Cardiac fibroblast (primary cell): ENCODE measurements around the gene RUFY2.

Experiments used
- DNase-seq, 2 donors: peaks; one replicate each; pipeline versions ENCODE4 v3.0.0 to v3.0.0-alpha.2; 2010; ENCODE audit warnings: low read depth in 2 of 2
- H3K4me3 ChIP-seq, 2 donors: replicated peaks in 1 of 2; 1 replicate in 1 of 2; 2 replicates in 1 of 2; pipeline ENCODE4 v1.5.1; 2011; ENCODE audit warnings: low read depth in 2 of 2, low read length in 2 of 2, mild to moderate bottlenecking in 2 of 2, moderate library complexity in 1 of 2
- TF ChIP-seq, protein P1 (sequence below): IDR thresholded peaks from one replicate; pipeline ENCODE4 v1.5.1; 2011; ENCODE audit warnings: low read depth, mild to moderate bottlenecking, low read length, inconsistent platforms

RUFY2 gene

DNA sequence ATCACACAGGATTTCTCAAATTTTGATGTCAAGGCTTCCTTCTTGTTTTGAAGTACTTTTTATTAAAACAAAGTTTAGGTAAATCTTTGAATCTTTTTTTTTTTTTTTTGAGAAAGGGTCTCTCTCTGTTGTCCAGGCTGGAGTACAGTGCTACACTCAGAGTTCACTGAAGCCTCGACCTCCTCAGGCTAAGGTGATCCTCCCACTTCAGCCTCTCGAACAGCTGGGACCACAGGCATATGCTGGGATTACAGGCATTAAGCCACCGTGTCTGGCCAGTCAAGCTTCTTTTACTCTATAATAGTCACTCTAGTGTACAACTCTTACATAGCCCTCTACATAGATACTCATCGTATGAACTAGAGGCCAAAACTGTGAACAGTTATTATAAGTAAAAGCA, 3.4 kb downstream of the RUFY2 start:
- DNase-seq: no peak
- H3K4me3 ChIP-seq: no peak overlapping the region
- TF ChIP-seq, protein P1, sequence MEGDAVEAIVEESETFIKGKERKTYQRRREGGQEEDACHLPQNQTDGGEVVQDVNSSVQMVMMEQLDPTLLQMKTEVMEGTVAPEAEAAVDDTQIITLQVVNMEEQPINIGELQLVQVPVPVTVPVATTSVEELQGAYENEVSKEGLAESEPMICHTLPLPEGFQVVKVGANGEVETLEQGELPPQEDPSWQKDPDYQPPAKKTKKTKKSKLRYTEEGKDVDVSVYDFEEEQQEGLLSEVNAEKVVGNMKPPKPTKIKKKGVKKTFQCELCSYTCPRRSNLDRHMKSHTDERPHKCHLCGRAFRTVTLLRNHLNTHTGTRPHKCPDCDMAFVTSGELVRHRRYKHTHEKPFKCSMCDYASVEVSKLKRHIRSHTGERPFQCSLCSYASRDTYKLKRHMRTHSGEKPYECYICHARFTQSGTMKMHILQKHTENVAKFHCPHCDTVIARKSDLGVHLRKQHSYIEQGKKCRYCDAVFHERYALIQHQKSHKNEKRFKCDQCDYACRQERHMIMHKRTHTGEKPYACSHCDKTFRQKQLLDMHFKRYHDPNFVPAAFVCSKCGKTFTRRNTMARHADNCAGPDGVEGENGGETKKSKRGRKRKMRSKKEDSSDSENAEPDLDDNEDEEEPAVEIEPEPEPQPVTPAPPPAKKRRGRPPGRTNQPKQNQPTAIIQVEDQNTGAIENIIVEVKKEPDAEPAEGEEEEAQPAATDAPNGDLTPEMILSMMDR: no peak

GRCh38 chr10:68402276-68402675, 4.8 kb downstream of the RUFY2 start:
- no peak overlapping the region for H3K4me3 ChIP-seq
- DNase-seq: peak; percentile 47 to 57
- TF ChIP-seq, protein P1: no peak

DNA sequence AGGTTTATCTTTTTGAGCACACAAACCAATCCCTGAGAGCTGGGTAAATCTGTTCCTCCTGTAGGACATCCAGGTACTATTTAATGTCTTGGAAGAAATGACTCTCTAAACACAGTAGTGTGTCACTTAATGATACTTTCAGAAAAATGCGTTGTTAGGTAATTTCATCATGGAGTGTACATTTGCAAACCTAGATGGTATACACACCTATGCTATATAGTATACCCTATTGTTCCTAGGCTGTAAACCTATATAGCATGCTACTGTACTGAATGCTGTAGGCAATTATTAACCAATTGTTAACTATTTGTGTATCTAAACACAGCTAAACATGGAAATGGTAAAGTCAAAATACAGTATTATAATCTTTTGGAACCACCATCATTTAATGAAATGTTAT, 10.1 kb downstream of the RUFY2 start:
- no peak for DNase-seq
- H3K4me3 ChIP-seq: no peak overlapping the region
- TF ChIP-seq, protein P1: no peak

DNA sequence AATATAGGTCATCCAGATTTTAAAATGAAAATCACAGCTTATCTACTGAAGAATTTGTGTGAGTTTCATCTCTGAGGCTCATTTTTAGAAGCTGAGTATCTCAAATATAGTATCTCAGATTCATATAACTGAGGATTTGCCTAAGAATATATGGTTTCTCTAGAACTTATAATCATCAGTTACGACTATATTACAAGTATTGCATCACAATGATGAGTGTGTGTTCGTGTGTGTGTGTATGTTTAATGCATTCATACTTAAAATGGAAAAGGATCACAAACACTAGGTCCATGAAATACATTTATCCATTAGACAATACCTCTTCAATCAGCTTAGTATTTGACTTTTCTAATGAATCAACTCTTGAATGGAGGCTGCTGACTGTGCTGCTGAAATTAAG, 21.3 kb downstream of the RUFY2 start:
- H3K4me3 ChIP-seq: no peak overlapping the region
- TF ChIP-seq, protein P1: no peak
- DNase-seq: no peak

DNA sequence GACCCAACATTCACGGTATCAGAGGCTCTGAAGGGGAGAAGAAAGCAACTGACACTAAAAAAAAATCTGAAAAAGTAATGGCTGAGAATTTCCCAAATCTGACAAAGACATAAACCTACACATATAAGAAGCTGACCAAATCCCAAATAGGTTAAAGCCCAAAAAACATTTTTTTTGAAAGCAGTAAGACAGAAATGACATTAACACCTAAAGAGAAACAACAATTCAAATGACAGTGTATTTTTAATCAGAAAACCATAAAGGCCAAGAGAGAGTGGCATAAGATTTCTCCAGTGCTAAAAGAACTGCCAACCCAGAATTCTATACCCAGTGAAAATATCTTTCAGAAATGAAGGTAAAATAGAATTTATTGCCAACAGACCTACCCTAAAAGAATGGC, 35.5 kb downstream of the RUFY2 start:
- H3K4me3 ChIP-seq: no peak overlapping the region
- TF ChIP-seq, protein P1: no peak
- no peak for DNase-seq

DNA sequence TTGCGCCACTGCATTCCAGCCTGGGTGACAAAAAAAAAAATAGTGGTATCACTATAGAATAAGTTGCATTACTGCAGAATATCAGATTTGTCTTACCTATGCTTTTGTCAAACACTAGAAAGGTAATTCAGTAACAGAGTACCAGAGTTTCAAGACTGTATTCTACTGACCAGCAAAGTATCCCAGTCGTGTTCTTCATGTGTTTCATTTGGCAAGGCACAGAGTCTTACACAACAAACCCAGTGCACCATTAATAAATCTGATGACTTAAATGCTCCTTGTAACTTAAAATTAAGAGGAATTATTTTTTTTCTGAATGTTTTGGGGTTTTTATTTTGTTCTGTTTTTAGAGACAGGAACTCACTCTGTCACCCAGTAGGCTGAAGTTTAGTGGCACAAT, 40.0 kb downstream of the RUFY2 start:
- TF ChIP-seq, protein P1: no peak
- H3K4me3 ChIP-seq: no peak overlapping the region
- DNase-seq: peak; percentile 4 to 13

GRCh38 chr10:68366600-68366999, 40.5 kb downstream of the RUFY2 start:
- no peak overlapping the region for H3K4me3 ChIP-seq

More at GRCh38 chr10:68366600-68366999, 40.5 kb downstream of the RUFY2 start:
- DNase-seq: no peak
- TF ChIP-seq, protein P1: no peak
